ENCODE data around the gene IRAK3. TPM values are rescaled to one million over a fixed set of nuclear protein-coding genes. Genes with fewer than 3 reads are reported as not detected.
"Not testable (repeated sequence)": the region's sequence is repeated elsewhere in the genome, so short reads cannot be mapped to it uniquely, and the experiment has no call there.

IRAK3 gene
- total RNA-seq, 1 donor from 2014 or later, result 3.2 TPM

DNA sequence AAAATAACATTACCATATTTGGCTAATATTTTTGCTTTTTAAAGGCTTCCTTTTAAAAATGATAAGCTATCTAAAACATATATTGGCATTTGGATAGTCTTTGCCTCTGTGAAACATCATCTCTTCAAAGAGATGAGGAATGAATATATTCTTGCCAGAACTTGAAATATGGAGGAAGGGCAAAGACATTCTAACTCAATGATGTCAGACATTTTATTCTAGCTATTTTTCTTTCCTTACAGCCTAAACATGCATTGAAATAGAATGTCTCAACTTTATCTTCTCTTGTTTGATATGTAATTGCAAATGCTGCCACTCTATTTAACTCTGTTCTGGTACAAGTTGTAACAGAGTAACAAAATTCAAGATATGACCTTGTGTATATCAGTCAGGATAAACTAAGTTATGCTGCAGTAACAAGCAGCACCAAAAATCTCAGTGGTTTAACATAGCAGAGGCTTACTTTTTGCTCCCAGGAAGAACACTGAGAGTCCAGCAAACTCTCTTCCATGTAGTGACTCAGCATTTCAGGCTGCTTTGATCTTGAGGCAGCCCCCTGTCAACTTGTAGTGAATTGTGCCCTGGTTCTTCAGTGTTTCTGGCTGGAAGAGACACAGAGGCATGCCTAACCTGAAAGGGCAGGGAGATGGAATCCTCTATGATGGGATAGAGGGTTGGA lies 11.0 kb downstream of the IRAK3 start:
- Mint-ChIP-seq H3K36me3 (ENCODE audit: low read depth) (peaks cover 12% of the 10 kb centered on the region), H3K27me3 (ENCODE audit: insufficient read depth) (peaks cover 2% of the 10 kb centered on the region), H3K9me3 (peaks cover 7% of the 10 kb centered on the region), H3K4me3 (no peak overlapping the region), H3K27ac (no peak overlapping the region), H3K4me1 (ENCODE audit: low read depth) (peaks cover 45% of the 10 kb centered on the region)
- no peak for DNase-seq (ENCODE audit: low spot score)
- intact Hi-C loops (cut with micrococcal nuclease), result loop anchor here (5.0 kb wide), 1 partner anchor 37 kb away; no protein-coding TSS in a partner anchor

DNA sequence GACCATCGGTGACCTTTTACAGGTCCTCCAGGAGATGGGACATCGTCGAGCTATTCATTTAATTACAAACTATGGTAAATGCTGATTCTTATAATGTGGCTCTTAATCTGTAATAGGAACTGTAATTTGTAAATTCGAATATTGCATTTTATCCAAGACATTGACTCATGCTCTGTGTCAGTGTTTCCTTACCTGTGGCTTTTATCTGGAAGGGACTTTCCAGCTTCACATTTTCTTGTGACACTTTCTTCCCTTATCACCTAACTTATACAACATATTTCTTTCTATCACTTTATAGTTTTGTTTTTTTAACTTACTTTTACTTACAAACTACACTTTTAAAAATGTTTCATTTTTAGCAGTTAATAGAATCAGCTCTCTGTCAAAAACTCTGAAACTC lies 14.8 kb downstream of the IRAK3 start:
- peaks cover 21% of the 10 kb centered on the region for H3K36me3 Mint-ChIP-seq (ENCODE audit: low read depth)
- peaks cover 21% of the 10 kb centered on the region for H3K4me1 Mint-ChIP-seq (ENCODE audit: low read depth)
- peak overlapping the region; percentile 81 for H3K27ac Mint-ChIP-seq
- no peak overlapping the region for H3K4me3 Mint-ChIP-seq
- H3K27me3 Mint-ChIP-seq (ENCODE audit: insufficient read depth), result peaks cover 7% of the 10 kb centered on the region
- peaks cover 7% of the 10 kb centered on the region for H3K9me3 Mint-ChIP-seq
- intact Hi-C loops (cut with micrococcal nuclease), result loop anchor here (1.0 to 5.0 kb wide), 3 partner anchors 8 to 35 kb away; partner anchors contain the start of gene TMBIM4
- DNase-seq (ENCODE audit: low spot score), result no peak

DNA sequence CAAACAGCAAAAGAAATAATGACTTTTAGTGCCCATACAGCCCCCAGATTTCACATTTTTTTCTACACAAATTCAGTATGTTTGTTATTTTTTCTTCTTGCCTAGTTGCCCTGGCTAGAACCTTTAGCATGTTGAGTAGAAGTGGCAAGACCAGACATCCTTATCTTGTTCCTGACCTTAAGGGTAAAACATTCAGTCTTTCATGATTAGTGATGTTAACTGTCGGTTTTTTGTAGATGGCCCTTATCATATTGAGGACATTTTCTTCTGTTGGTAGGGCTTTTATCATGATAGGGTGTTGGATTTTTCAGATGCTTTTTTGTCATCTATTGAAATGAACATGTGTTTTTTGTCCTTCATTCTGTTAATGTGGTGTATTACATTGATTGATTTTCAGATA lies 17.1 kb downstream of the IRAK3 start:
- H3K27ac Mint-ChIP-seq, result peak overlapping the region; percentile 20
- no peak for DNase-seq (ENCODE audit: low spot score)
- peaks cover 19% of the 10 kb centered on the region for H3K36me3 Mint-ChIP-seq (ENCODE audit: low read depth)
- intact Hi-C loops (cut with micrococcal nuclease), result no loop called here
- H3K4me3 Mint-ChIP-seq, result no peak overlapping the region
- H3K9me3 Mint-ChIP-seq, result no peaks in the 10 kb centered on the region
- H3K27me3 Mint-ChIP-seq (ENCODE audit: insufficient read depth), result peaks cover 5% of the 10 kb centered on the region
- peaks cover 21% of the 10 kb centered on the region for H3K4me1 Mint-ChIP-seq (ENCODE audit: low read depth)

DNA sequence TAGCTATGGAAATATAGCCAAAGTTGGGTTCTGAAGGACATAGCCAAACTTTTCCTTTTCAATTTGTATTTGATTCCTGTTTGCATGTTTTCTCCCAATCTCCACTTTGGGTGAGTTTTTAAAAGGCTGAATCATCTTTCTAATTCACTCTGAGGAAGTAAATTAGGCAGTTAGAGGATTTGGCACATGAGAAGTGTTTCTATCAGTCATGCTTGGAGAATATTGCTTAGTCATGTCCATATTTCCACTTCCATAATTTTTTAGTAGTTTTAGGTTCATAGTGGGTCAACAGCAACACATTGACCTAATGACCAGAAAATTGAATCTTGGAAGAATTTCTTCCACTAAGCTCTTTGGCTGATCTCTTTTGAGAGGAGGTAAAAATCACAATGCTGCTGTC lies 21.8 kb downstream of the IRAK3 start:
- no peak overlapping the region for H3K27ac Mint-ChIP-seq
- H3K4me3 Mint-ChIP-seq, result no peak overlapping the region
- no peak for DNase-seq (ENCODE audit: low spot score)
- intact Hi-C loops (cut with micrococcal nuclease), result no loop called here
- no peaks in the 10 kb centered on the region for H3K9me3 Mint-ChIP-seq
- peaks cover 8% of the 10 kb centered on the region for H3K4me1 Mint-ChIP-seq (ENCODE audit: low read depth)
- H3K27me3 Mint-ChIP-seq (ENCODE audit: insufficient read depth), result peaks cover 7% of the 10 kb centered on the region
- H3K36me3 Mint-ChIP-seq (ENCODE audit: low read depth), result peaks cover 28% of the 10 kb centered on the region

DNA sequence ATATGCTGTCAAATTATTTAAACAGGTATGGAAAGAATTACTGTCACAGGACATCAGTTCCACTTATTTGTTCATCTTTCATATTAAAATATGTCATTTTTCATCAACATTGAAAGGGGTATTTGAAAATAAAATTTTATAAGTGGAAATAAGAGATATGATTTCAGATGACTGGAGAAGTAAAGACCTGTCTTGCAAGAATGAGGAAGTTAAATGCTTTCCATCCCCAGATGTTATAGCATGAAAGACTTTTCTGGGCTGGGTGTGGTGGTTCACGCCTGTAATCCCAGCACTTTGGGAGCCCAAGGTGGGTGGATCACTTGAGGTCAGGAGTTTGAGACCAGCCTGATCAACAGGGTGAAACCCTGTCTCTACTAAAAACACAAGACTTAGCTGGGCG lies 22.6 kb downstream of the IRAK3 start:
- H3K4me1 Mint-ChIP-seq (ENCODE audit: low read depth); H3K4me3 Mint-ChIP-seq; H3K9me3 Mint-ChIP-seq; H3K27ac Mint-ChIP-seq; H3K27me3 Mint-ChIP-seq (ENCODE audit: insufficient read depth); intact Hi-C loops (cut with micrococcal nuclease); DNase-seq (ENCODE audit: low spot score): not testable (repeated sequence)
- H3K36me3 Mint-ChIP-seq (ENCODE audit: low read depth), result peaks cover 23% of the 10 kb centered on the region

DNA sequence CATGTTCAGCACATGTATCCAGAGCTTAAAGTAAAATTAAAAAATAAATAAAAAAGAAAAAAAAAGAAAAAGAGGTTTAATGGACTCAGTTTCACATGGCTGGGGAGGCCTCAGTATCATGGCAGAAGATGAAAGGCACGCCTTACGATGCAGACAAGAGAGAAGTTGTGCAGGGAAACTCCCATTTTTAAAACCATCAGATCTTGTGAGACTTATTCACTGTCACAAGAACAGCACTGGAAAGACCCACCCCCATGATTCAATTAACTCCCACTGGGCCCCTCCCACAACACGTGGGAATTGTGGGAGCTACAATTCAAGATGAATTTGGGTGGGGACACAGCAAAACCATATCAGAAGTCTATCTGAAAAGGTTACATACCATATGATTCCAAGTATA lies 24.0 kb downstream of the IRAK3 start:
- H3K4me3 Mint-ChIP-seq; intact Hi-C loops (cut with micrococcal nuclease); H3K9me3 Mint-ChIP-seq; DNase-seq (ENCODE audit: low spot score); H3K4me1 Mint-ChIP-seq (ENCODE audit: low read depth); H3K27ac Mint-ChIP-seq; H3K27me3 Mint-ChIP-seq (ENCODE audit: insufficient read depth): not testable (repeated sequence)
- H3K36me3 Mint-ChIP-seq (ENCODE audit: low read depth), result peaks cover 16% of the 10 kb centered on the region

DNA sequence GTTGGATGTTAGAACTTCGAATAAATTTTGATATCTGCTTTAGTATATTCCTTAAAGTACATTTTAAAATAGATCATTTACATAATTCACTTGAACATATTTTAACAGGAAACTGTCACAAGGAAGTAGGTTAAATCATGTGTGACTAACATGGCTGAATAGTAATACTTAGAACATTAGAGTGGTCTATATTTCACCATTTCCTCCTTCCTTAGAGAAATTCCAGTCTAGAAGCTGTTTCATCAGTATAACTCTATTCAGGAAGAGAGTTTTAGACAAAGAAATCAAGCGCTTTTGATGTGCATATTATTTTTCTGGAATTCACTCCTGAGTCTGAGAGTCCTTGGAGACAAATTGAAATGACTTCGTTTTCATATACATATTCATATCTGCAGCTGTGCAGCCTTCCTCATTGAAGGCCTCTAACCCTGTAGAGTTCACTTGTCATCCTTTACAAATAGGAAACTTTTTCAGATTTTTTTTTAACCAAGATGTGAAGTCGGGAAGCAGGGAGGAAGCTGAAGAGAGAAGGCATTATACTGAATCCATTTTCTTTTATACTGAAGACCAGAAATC lies 28.4 kb downstream of the IRAK3 start:
- Mint-ChIP-seq H3K27ac (no peak overlapping the region), H3K36me3 (ENCODE audit: low read depth) (peaks cover 18% of the 10 kb centered on the region), H3K4me3 (no peak overlapping the region), H3K9me3 (peaks cover 7% of the 10 kb centered on the region), H3K27me3 (ENCODE audit: insufficient read depth) (peaks cover 4% of the 10 kb centered on the region), H3K4me1 (ENCODE audit: low read depth) (peaks cover 3% of the 10 kb centered on the region)
- intact Hi-C loops (cut with micrococcal nuclease), result no loop called here
- no peak for DNase-seq (ENCODE audit: low spot score)

DNA sequence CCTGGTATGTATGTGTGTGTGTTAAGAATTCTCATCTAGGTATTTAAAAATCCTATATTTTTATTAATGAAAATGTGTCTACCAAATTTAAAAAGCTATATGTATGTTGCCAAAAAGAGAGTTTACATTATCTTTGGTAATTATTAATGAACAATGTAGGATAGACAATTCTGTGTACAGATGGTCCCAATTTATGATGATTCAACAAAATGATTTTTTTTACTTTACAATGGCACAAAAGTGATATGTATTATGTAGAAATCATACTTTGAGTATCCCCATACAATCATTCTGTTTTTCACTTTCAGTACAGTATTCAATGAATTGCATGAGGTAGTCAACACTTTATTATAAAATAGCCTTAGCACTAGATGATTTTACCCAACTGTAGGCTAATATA lies 39.4 kb downstream of the IRAK3 start:
- Mint-ChIP-seq H3K27ac (no peak overlapping the region), H3K9me3 (no peaks in the 10 kb centered on the region)
- intact Hi-C loops (cut with micrococcal nuclease), result no loop called here

DNA sequence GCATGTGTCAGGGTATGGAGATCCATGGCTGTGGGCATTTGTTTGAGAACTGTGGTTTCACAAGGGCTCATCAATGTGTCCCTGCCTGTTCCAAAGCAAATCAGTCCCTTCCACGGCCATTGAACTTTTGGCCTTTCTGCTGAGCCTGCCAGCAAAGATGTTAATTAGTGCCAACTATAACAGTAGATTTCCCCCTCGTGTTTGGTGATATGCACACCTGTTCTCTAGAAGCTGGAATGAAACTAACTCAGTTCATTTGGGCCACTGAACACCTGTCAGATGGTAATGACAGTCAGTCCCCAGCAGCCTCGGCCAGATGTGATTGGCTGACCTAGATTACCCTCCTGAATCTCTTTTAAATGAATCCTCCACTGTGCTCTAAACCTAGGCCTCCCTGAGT lies 43.2 kb downstream of the IRAK3 start:
- H3K27ac Mint-ChIP-seq, result no peak overlapping the region
- peaks cover 2% of the 10 kb centered on the region for H3K36me3 Mint-ChIP-seq (ENCODE audit: low read depth)
- no peak overlapping the region for H3K4me3 Mint-ChIP-seq
- peaks cover 16% of the 10 kb centered on the region for H3K27me3 Mint-ChIP-seq (ENCODE audit: insufficient read depth)
- no peaks in the 10 kb centered on the region for H3K9me3 Mint-ChIP-seq
- no peak for DNase-seq (ENCODE audit: low spot score)
- peaks cover 11% of the 10 kb centered on the region for H3K4me1 Mint-ChIP-seq (ENCODE audit: low read depth)
- intact Hi-C loops (cut with micrococcal nuclease), result no loop called here

More for the DNA sequence above, 39.4 kb downstream of the IRAK3 start:
- no peaks in the 10 kb centered on the region for H3K27me3 Mint-ChIP-seq (ENCODE audit: insufficient read depth)
- H3K4me1 Mint-ChIP-seq (ENCODE audit: low read depth), result no peaks in the 10 kb centered on the region
- H3K36me3 Mint-ChIP-seq (ENCODE audit: low read depth), result no peaks in the 10 kb centered on the region
- no peak overlapping the region for H3K4me3 Mint-ChIP-seq
- DNase-seq (ENCODE audit: low spot score), result no peak

DNA sequence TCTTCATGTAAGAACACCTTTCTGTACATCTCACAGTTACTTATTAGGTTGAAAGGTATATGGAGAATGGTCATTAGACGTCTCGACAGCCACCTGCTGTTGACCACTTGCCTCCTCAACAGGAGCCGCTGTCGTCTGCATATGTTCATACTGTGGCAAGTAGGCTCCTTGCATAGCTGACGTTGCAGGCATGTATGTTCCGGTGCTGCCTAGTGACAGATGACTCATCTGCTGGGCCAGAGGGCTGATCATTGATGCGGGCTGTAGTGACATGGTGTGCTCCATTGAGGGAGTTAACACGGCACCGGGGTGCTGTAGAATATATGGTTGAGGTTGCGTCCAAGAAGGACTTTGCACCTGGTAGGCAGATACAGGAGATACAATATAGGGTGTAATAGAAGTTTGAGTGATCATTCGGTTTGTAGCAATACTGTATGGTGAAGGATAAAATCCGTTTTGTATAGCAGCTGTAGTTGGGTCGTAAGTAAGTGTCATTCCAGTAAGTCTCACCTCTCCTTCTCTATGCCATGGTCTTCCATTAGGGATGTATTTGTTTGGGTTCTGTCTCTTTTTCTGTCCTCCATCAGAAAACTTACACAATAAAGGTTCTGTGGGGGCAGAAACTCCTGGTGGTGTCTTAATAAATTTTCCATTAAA lies 45.2 kb downstream of the IRAK3 start:
- intact Hi-C loops (cut with micrococcal nuclease), result loop anchor here (2.0 kb wide), 1 partner anchor 103 kb away; the partner anchor contains the start of gene LLPH
- DNase-seq (ENCODE audit: low spot score), result peak; percentile 4
- H3K4me3 Mint-ChIP-seq, result peak overlapping the region; percentile 77
- peak overlapping the region; percentile 61 for H3K27ac Mint-ChIP-seq
- H3K9me3 Mint-ChIP-seq; H3K36me3 Mint-ChIP-seq (ENCODE audit: low read depth): not testable (repeated sequence)
- H3K4me1 Mint-ChIP-seq (ENCODE audit: low read depth), result peaks cover 11% of the 10 kb centered on the region
- H3K27me3 Mint-ChIP-seq (ENCODE audit: insufficient read depth), result peaks cover 16% of the 10 kb centered on the region

DNA sequence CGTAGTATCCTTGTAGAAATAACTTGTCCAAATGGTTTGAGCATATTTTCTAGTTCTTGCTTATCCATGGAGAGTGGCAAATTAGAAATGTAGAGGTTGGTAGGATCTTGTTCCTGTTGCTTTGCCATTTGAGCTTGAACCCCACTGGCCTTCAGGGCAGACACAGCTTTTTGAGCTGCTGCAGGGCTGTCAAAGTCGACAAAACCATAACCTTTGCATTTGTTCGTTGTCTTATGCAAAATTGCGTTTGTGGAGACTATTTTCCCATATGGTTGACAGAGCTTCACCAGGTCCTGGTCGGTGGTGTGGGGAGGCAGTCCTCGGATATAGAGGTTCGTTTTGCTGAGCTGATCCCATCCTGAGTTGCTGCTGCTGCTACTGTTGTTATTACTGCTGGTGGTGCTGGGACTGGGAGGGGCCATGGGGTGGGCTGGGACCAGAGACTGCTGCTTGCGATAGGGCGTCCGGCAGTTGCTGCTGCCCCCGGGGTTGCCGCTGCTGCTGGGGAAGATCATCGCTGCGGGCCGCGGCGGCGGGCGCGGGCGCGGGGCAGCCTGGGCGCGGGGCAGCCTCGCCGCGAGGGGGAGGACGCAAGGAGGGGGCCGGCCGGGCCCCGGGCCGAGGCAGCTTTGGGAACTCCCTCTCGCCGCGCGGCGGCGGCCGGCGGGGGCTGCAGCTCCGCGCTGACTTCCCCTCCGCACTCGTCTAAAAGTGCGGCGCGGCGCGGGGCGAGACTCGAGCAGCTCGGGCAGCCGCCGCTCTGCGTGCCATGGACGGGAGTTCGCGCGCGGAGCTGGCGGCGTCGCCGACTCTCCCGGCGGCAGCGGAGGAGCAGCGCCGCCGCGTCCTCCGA lies 46.0 kb downstream of the IRAK3 start:
- H3K9me3 Mint-ChIP-seq; H3K36me3 Mint-ChIP-seq (ENCODE audit: low read depth); H3K27ac Mint-ChIP-seq: not testable (repeated sequence)
- peak; percentile 38 for DNase-seq (ENCODE audit: low spot score)
- intact Hi-C loops (cut with micrococcal nuclease), result loop anchor here (1.0 to 5.0 kb wide), 4 partner anchors 33 to 104 kb away; partner anchors contain the start of genes HELB, LLPH and TMBIM4
- peaks cover 16% of the 10 kb centered on the region for H3K27me3 Mint-ChIP-seq (ENCODE audit: insufficient read depth)
- peak overlapping the region; percentile 77 for H3K4me3 Mint-ChIP-seq
- peaks cover 11% of the 10 kb centered on the region for H3K4me1 Mint-ChIP-seq (ENCODE audit: low read depth)

DNA sequence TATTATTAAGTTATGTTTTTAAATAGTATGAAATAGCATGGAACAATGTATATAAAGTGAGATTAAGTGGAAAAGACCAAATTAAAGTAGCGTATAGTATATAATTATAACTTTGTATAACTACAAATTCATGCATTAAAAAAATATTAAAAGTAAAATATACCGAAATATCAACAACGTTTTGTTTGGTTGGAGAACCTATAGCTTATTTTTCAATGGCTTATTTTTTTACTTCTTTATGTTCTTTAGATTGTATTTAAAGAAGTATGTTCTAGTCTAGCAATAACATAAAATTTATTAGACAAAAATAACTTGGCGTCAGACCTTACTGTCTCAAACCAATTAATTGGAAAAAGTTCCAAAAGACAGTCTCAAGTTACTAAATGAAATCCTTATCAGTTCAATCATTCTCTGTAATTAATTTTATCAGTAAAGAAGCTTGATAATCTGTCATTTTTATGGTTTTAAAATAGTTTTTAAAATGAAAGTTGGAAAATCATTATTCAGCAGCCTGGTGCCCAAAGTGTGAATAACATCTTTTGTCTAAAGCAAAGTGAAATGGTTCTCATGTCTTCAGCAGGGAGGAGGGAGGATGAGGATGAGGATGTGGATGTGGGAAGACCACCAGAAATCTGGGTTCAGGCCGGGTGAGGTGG lies 46.7 kb downstream of the IRAK3 start:
- Mint-ChIP-seq H3K36me3 (ENCODE audit: low read depth) (peaks cover 2% of the 10 kb centered on the region), H3K27me3 (ENCODE audit: insufficient read depth) (peaks cover 17% of the 10 kb centered on the region), H3K4me1 (ENCODE audit: low read depth) (peaks cover 11% of the 10 kb centered on the region), H3K27ac (no peak overlapping the region), H3K4me3 (peak overlapping the region; percentile 59), H3K9me3 (no peaks in the 10 kb centered on the region)
- intact Hi-C loops (cut with micrococcal nuclease), result loop anchor here (1.0 to 5.0 kb wide), 4 partner anchors 33 to 105 kb away; partner anchors contain the start of genes HELB, LLPH and TMBIM4
- no peak for DNase-seq (ENCODE audit: low spot score)

Data from activated T-helper 1 cell treated with anti-CD3 and anti-CD28 coated beads, Interleukin-12 subunit alpha, Interleukin-12 subunit beta, Interleukin-2, Interleukin-4 antibody, amounts not matched to agents 30 ng/mL and 10 ng/mL and 1 ng/mL, durations not matched to agents 14 hours and 24 hours and 36 hours (primary cell).